CD4-positive, alpha-beta T cell (primary cell): Measurements from ENCODE around the gene ANTXR1. TPM values are rescaled to one million over a fixed set of nuclear protein-coding genes. Genes with fewer than 3 reads are reported as not detected.

Experiments used
- ATAC-seq: fragments of 200-7000 bp; cut with Tn5 transposase; one replicate; pipeline ENCODE4 v1.10.0; 2022; ENCODE audit warnings: mild to moderate bottlenecking; ENCODE audit not compliant: poor library complexity
- CTCF ChIA-PET: fragments of 350-600 bp; sonication (Branson Sonifier 250); formaldehyde crosslinking; loops from one replicate; lab custom pipeline; 2021; ENCODE audit warnings: antibody characterized with exemption, inconsistent platforms; lab: Charles Lee
- POLR2A ChIA-PET: fragments of 350-600 bp; sonication (Branson Sonifier 250); formaldehyde crosslinking; loops from one replicate; lab custom pipeline; 2021; ENCODE audit warnings: antibody characterized with exemption, inconsistent platforms; lab: Charles Lee
- DNase-seq, 14 experiments: peaks; one replicate each; pipeline ENCODE4 v3.0.0-alpha.2; 2013 to 2020; ENCODE audit warnings: mixed read lengths in 2 of 14
- H3K27ac ChIP-seq, 2 donors: one replicate each; pipeline versions ENCODE4 v1.5.1 to v1.7.0; 2013; ENCODE audit warnings: low read length in 2 of 2, low read depth in 1 of 2, mild to moderate bottlenecking in 1 of 2
- H3K27me3 ChIP-seq, 2 experiments: 1 replicate in 1 of 2; 2 replicates in 1 of 2; pipeline versions ENCODE4 v1.6.1 to v1.7.0; 2013; ENCODE audit warnings: low read length in 2 of 2, control low read depth in 1 of 2, mild to moderate bottlenecking in 1 of 2, moderate library complexity in 1 of 2; ENCODE audit not compliant: insufficient read depth in 2 of 2, control insufficient read depth in 1 of 2
- H3K36me3 ChIP-seq: one replicate; pipeline ENCODE4 v1.6.1; 2013; ENCODE audit warnings: low read length, control low read depth; ENCODE audit not compliant: insufficient read depth
- H3K4me1 ChIP-seq: one replicate; pipeline ENCODE4 v1.6.1; 2013; ENCODE audit warnings: low read length, control low read depth; ENCODE audit not compliant: insufficient read depth
- H3K4me3 ChIP-seq: one replicate; pipeline ENCODE4 v1.5.1; 2013; ENCODE audit warnings: mild to moderate bottlenecking, low read length, moderate library complexity
- H3K9me3 ChIP-seq, 2 experiments: 1 replicate in 1 of 2; 2 replicates in 1 of 2; pipeline versions ENCODE4 v1.6.1 to v1.7.0; 2013; ENCODE audit warnings: low read length in 2 of 2, mild to moderate bottlenecking in 2 of 2, control low read depth in 1 of 2, moderate library complexity in 1 of 2; ENCODE audit not compliant: control insufficient read depth in 1 of 2, insufficient read depth in 1 of 2
- H3K27ac Mint-ChIP-seq: one replicate; pipeline ENCODE4 v1.8.0; 2020; ENCODE audit warnings: mixed read lengths
- H3K27me3 Mint-ChIP-seq: one replicate; pipeline ENCODE4 v1.8.0; 2021; ENCODE audit warnings: mixed read lengths
- H3K36me3 Mint-ChIP-seq: one replicate; pipeline ENCODE4 v1.8.0; 2021; ENCODE audit warnings: low read depth, mixed read lengths
- H3K4me1 Mint-ChIP-seq: one replicate; pipeline ENCODE4 v1.8.0; 2021; ENCODE audit warnings: low read depth, mixed read lengths
- H3K4me3 Mint-ChIP-seq: one replicate; pipeline ENCODE4 v1.8.0; 2020; ENCODE audit warnings: mild to moderate bottlenecking, mixed read lengths
- H3K9me3 Mint-ChIP-seq: one replicate; pipeline ENCODE4 v1.8.0; 2020; ENCODE audit warnings: mixed read lengths
- intact Hi-C, 2 experiments: fragments of 100-400 bp; cut with DNase I in 1 of 2; cut with micrococcal nuclease in 1 of 2; formaldehyde crosslinking; loops; one replicate each; pipeline versions ENCODE4 v1.15.1 to v1.9.0; 2023 to 2025; cut with DNase I, micrococcal nuclease
- total RNA-seq, 174 experiments: library from RNA in 2 of 174; stranded (reverse) in 2 of 174; gene quantifications; one replicate each; pipeline ENCODE4 v1.2.3 and lab custom pipeline; 2021 to 2026
- TF ChIP-seq, protein P1 (sequence below): fragments of 200-600 bp; IDR thresholded peaks from one replicate; pipeline ENCODE4 v1.8.0; 2022; ENCODE audit warnings: antibody characterized with exemption, mild to moderate bottlenecking

Gene ANTXR1
- total RNA-seq, 2 experiments from 2014 or later: not detected

DNA sequence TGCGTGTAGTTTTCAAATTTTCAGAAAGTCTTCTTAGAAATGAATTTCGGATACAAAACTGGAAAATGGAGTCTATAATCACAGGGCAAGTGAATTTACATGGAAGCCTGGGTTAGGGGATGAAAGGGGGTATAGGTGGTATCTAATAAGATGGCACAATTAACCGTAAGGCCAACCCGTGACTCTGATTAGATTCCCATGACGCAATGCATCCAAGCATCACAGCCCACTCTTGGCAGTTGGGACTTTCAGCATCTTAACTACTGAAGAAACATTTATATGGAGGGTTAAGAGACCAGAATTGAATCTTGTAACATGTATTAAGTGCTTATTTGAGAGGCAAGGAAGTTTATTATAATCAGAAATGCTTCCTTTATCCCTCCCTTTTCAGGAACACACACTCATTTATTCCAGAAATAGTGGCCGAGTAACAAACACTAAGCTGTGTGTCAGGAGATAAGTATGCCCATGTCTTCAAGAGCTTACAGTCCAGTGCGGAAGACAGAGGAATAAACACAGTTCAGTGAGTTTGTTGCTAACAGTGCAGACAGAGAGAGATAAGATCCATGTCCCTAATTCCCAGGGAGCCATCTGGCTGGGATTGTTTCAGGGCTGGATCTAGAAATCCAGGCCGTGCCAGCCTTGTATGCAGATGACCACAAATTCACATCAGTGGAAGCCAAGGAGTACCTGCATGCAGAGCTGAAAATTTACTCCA, 151.2 kb downstream of the ANTXR1 start:
- no peaks in the 10 kb centered on the region for H3K9me3 ChIP-seq
- H3K4me1 ChIP-seq: no peaks in the 10 kb centered on the region
- intact Hi-C loops: no loop called here
- H3K9me3 Mint-ChIP-seq: no peaks in the 10 kb centered on the region
- H3K27ac Mint-ChIP-seq: no peak overlapping the region
- H3K4me3 Mint-ChIP-seq: no peak overlapping the region
- H3K36me3 ChIP-seq: no peaks in the 10 kb centered on the region
- H3K4me3 ChIP-seq: no peak overlapping the region
- H3K4me1 Mint-ChIP-seq: no peaks in the 10 kb centered on the region
- no peaks in the 10 kb centered on the region for H3K36me3 Mint-ChIP-seq
- H3K27ac ChIP-seq: no peak overlapping the region
- ATAC-seq (no peak), DNase-seq (no peak)
- peaks cover 12% of the 10 kb centered on the region for H3K27me3 Mint-ChIP-seq
- ChIA-PET POLR2A (no interaction called here), CTCF (no interaction called here)
- H3K27me3 ChIP-seq: peaks cover 3 to 9% of the 10 kb centered on the region in 2 experiments
- TF ChIP-seq, protein P1, sequence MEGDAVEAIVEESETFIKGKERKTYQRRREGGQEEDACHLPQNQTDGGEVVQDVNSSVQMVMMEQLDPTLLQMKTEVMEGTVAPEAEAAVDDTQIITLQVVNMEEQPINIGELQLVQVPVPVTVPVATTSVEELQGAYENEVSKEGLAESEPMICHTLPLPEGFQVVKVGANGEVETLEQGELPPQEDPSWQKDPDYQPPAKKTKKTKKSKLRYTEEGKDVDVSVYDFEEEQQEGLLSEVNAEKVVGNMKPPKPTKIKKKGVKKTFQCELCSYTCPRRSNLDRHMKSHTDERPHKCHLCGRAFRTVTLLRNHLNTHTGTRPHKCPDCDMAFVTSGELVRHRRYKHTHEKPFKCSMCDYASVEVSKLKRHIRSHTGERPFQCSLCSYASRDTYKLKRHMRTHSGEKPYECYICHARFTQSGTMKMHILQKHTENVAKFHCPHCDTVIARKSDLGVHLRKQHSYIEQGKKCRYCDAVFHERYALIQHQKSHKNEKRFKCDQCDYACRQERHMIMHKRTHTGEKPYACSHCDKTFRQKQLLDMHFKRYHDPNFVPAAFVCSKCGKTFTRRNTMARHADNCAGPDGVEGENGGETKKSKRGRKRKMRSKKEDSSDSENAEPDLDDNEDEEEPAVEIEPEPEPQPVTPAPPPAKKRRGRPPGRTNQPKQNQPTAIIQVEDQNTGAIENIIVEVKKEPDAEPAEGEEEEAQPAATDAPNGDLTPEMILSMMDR: no peak

DNA sequence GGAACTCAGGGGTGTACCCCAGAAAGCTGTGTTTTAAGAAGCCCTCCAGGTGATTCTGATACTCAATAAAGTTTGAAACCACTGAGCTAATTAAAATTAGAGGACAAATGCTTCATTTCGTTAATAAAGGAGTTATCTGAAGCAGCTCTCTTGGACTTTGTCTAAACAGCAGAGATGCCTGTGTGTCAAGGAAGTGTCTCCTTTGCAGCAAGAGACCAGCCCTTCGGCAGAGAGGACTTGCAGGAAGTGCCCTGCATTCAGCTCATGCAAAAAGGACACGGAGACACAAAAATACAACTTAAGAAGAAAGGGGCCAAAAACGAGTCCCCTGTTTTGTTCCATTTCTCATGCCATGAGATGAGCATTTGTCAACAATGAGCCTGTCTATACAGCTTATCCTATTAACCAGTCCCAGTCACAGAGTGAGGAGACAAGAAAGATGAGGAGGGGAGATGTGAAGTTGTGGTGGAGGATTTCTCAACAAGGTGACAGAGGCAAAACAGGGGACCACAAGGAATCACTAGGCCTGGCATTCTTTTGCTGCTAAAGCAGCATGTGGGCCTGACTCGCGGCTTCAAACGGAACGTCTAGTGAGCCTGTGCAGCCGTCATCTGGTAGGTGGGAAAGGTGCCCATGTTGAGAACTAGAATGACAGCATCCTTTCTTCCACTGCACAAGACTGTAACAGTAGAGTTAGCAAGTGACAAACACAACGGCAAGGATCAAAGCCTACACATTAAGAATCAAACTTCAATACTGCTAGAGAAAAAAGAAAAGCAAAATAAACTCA, 152.3 kb downstream of the ANTXR1 start:
- no peak overlapping the region for H3K27ac Mint-ChIP-seq
- no peak for ATAC-seq
- POLR2A ChIA-PET: no interaction called here
- no peaks in the 10 kb centered on the region for H3K9me3 Mint-ChIP-seq
- CTCF ChIA-PET: no interaction called here
- TF ChIP-seq, protein P1: no peak
- H3K9me3 ChIP-seq: no peaks in the 10 kb centered on the region
- no peaks in the 10 kb centered on the region for H3K36me3 Mint-ChIP-seq
- H3K4me1 Mint-ChIP-seq: no peaks in the 10 kb centered on the region
- intact Hi-C loops: no loop called here
- H3K4me1 ChIP-seq: no peaks in the 10 kb centered on the region
- no peak overlapping the region for H3K4me3 ChIP-seq
- H3K4me3 Mint-ChIP-seq: no peak overlapping the region
- H3K27me3 ChIP-seq: peaks cover 3 to 13% of the 10 kb centered on the region in 2 experiments
- H3K27ac ChIP-seq: no peak overlapping the region
- no peak for DNase-seq
- no peaks in the 10 kb centered on the region for H3K36me3 ChIP-seq
- H3K27me3 Mint-ChIP-seq: peaks cover 19% of the 10 kb centered on the region

- Mint-ChIP-seq H3K9me3 (no peaks in the 10 kb centered on the region), H3K27me3 (peaks cover 19% of the 10 kb centered on the region), H3K36me3 (no peaks in the 10 kb centered on the region), H3K4me3 (no peak overlapping the region), H3K27ac (no peak overlapping the region), H3K4me1 (no peaks in the 10 kb centered on the region)
- Histone ChIP-seq H3K4me1 (no peaks in the 10 kb centered on the region), H3K27ac (no peak overlapping the region), H3K4me3 (no peak overlapping the region), H3K9me3 (no peaks in the 10 kb centered on the region), H3K36me3 (no peaks in the 10 kb centered on the region), H3K27me3 (peaks cover 3 to 13% of the 10 kb centered on the region in 2 experiments)
- CTCF ChIA-PET: no interaction called here
- TF ChIP-seq, protein P1: no peak
- POLR2A ChIA-PET: no interaction called here
- no peak for ATAC-seq
- no peak for DNase-seq
- intact Hi-C loops: no loop called here
These were observed 153.5 kb downstream of the ANTXR1 start for GRCh38 chr2:69166465-69166811.
